Nephron progenitor cell (in vitro differentiated cells): ENCODE results near the gene KANSL1.

Experiments
- DNase-seq: peaks from one replicate; pipeline ENCODE4 v3.0.0; 2021
- H3K27ac Mint-ChIP-seq: 2 replicates; pipeline ENCODE4 v1.8.0; 2021; ENCODE audit warnings: mild to moderate bottlenecking, moderate library complexity, mixed read lengths
- H3K27me3 Mint-ChIP-seq: 2 replicates; pipeline ENCODE4 v1.8.0; 2021; ENCODE audit warnings: mild to moderate bottlenecking, low read depth, mixed read lengths; ENCODE audit not compliant: poor library complexity
- H3K36me3 Mint-ChIP-seq: 2 replicates; pipeline ENCODE4 v1.8.0; 2021; ENCODE audit warnings: low read depth, mixed read lengths
- H3K4me1 Mint-ChIP-seq: 2 replicates; pipeline ENCODE4 v1.8.0; 2021; ENCODE audit warnings: mixed read lengths
- H3K4me3 Mint-ChIP-seq: 2 replicates; pipeline ENCODE4 v1.8.0; 2021; ENCODE audit warnings: mild to moderate bottlenecking, moderate library complexity, mixed read lengths
- H3K9me3 Mint-ChIP-seq: 2 replicates; pipeline ENCODE4 v1.8.0; 2021; ENCODE audit warnings: mild to moderate bottlenecking, moderate library complexity, mixed read lengths
- TF ChIP-seq, protein P1 (sequence below): fragments of 200-600 bp; sonication (generic); IDR thresholded peaks from 2 replicates; pipeline ENCODE4 v1.5.0; 2021; ENCODE audit warnings: antibody characterized with exemption

KANSL1 gene

DNA sequence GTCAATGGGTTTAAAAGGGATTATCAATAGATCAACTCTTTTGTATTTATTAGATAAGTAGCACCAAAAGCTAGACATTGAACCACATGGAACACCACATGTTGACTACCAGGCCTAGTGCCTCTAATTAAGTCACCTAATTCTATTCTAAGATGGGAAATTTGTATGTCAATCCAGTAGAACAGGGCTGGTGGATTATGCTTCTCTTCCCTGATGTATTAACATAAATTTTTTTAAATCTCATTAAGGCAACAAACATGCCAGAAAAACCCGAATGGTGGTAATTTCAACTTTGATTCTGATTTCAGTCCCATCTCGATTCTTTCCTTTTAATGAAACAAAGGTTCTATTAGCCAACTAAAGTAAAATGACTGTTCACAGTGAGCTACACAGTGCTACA lies 92.6 kb downstream of the KANSL1 start:
- no peak overlapping the region for H3K4me3 Mint-ChIP-seq
- no peaks in the 10 kb centered on the region for H3K9me3 Mint-ChIP-seq
- peak overlapping the region; percentile 88 for H3K27ac Mint-ChIP-seq
- H3K27me3 Mint-ChIP-seq, result no peaks in the 10 kb centered on the region
- peaks cover 17% of the 10 kb centered on the region for H3K4me1 Mint-ChIP-seq
- TF ChIP-seq, protein P1, sequence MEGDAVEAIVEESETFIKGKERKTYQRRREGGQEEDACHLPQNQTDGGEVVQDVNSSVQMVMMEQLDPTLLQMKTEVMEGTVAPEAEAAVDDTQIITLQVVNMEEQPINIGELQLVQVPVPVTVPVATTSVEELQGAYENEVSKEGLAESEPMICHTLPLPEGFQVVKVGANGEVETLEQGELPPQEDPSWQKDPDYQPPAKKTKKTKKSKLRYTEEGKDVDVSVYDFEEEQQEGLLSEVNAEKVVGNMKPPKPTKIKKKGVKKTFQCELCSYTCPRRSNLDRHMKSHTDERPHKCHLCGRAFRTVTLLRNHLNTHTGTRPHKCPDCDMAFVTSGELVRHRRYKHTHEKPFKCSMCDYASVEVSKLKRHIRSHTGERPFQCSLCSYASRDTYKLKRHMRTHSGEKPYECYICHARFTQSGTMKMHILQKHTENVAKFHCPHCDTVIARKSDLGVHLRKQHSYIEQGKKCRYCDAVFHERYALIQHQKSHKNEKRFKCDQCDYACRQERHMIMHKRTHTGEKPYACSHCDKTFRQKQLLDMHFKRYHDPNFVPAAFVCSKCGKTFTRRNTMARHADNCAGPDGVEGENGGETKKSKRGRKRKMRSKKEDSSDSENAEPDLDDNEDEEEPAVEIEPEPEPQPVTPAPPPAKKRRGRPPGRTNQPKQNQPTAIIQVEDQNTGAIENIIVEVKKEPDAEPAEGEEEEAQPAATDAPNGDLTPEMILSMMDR, result no peak
- DNase-seq, result no peak
- peaks cover 22% of the 10 kb centered on the region for H3K36me3 Mint-ChIP-seq

DNA sequence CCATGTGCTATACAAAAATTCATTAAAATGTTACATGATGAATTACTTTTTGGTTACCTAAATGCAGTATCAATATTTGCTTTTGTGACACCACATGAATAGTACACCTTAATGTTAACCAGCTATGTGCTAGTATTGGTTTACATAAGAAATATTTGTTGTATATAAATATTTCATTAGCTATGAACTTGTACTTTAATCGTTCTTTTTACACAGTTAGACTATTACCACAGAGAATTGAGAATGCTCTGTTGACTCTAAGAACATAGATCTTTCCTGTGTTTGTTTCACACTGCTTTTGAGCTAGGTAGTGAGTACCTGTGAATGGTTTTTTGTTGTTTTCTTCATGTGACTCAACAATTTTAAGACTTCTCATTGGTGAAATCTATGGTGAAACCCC lies 93.4 kb downstream of the KANSL1 start:
- Mint-ChIP-seq H3K4me1 (peaks cover 17% of the 10 kb centered on the region), H3K27me3 (no peaks in the 10 kb centered on the region), H3K4me3 (no peak overlapping the region), H3K27ac (no peak overlapping the region), H3K9me3 (no peaks in the 10 kb centered on the region), H3K36me3 (peaks cover 28% of the 10 kb centered on the region)
- no peak for DNase-seq
- TF ChIP-seq, protein P1, result no peak

DNA sequence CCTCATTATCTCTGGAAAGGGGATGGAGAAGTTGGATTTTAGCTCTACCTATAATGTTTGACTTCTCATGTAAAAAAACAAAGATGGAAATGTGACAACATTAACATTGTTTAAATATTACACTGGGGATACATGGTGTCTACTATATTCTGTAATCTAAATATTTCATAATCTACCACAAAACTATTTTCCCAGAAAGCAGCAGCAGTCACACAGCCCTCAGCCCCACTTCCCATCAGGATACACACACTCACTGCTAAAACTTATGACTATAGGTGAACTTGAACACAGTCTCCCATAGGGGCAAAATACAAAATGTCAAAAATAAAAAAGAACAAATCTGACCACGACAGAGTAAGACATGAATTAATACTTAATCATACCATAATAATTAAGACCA lies 95.7 kb downstream of the KANSL1 start:
- Mint-ChIP-seq H3K27me3 (no peaks in the 10 kb centered on the region), H3K9me3 (no peaks in the 10 kb centered on the region), H3K36me3 (peaks cover 46% of the 10 kb centered on the region), H3K27ac (peak overlapping the region; percentile 11), H3K4me1 (peaks cover 2% of the 10 kb centered on the region), H3K4me3 (no peak overlapping the region)
- DNase-seq, result no peak
- TF ChIP-seq, protein P1, result no peak

DNA sequence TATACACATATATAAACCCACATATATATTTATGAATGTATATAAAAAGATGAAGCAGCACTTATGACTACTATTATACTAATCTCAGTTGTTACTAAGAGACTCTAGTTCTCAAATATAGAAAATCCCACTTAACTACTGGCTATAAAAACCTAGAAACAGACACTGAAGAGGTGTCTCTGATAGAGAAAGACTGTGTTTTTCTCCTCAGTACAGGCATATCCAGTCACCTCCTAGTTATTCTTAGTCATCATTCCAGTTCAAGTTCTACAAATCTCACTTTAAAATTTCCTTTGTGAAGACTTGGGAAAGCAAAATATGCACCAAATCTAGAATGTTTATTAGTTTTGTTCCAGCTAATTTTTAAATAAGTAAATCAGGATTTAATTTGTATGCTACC lies 100.2 kb downstream of the KANSL1 start:
- H3K36me3 Mint-ChIP-seq, result peaks cover 75% of the 10 kb centered on the region
- TF ChIP-seq, protein P1, result no peak
- H3K9me3 Mint-ChIP-seq, result no peaks in the 10 kb centered on the region
- DNase-seq, result no peak
- H3K4me1 Mint-ChIP-seq, result no peaks in the 10 kb centered on the region
- no peak overlapping the region for H3K4me3 Mint-ChIP-seq
- H3K27ac Mint-ChIP-seq, result no peak overlapping the region
- no peaks in the 10 kb centered on the region for H3K27me3 Mint-ChIP-seq

DNA sequence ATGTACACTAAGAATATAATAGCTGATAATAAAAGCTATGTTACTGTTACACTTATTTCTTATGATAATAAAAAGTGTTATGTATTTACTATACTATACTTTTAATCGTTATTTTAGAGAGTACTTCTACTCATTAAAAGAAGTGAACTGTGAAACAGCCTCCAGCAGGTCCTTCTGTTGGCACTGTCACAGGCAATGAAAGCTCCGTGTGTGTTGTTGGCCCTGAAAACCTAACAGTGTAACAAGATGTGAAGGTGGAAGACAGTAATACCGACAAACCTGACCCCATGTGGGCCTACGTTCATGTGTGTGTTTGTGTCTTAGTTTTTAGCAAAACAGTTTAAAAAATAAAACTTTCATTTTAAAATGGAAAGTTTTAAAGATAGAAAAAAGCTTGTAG lies 102.4 kb downstream of the KANSL1 start:
- H3K4me3 Mint-ChIP-seq, result no peak overlapping the region
- DNase-seq, result no peak
- H3K27me3 Mint-ChIP-seq, result no peaks in the 10 kb centered on the region
- TF ChIP-seq, protein P1, result no peak
- no peaks in the 10 kb centered on the region for H3K4me1 Mint-ChIP-seq
- no peak overlapping the region for H3K27ac Mint-ChIP-seq
- H3K9me3 Mint-ChIP-seq, result no peaks in the 10 kb centered on the region
- H3K36me3 Mint-ChIP-seq, result peaks cover 67% of the 10 kb centered on the region

DNA sequence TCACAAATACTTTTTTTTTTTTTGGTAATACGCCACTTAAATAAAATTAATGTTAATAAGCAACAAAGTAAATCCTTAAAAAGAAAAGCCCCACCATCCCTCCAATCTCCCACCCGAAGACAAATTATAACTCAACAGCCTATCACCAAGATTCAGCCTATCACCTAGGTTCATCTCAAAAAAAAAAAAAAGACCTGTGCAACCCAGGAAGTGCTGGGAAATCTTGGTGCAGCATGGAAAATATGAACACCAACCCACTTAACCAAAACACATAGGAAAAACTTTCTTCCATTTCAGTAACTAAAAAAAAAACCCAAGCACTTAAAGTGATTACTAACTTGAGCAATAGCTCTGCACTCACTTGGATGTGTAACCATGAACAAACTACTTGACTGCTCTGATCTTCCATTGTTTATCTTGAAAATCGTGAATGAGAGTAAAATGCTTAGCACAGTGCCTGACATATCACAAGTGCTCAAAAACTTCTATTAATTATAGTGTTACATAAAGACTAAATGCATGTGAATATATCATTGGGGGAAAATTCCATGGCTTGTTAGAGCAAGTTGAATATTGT lies 103.8 kb downstream of the KANSL1 start:
- Mint-ChIP-seq H3K9me3 (no peaks in the 10 kb centered on the region), H3K36me3 (peaks cover 70% of the 10 kb centered on the region), H3K27me3 (no peaks in the 10 kb centered on the region), H3K27ac (no peak overlapping the region), H3K4me1 (no peaks in the 10 kb centered on the region), H3K4me3 (no peak overlapping the region)
- DNase-seq, result no peak
- TF ChIP-seq, protein P1, result no peak
